Measurements from ENCODE around the gene DNMT3L. TPM values are rescaled to one million over a fixed set of nuclear protein-coding genes. Genes with fewer than 3 reads are reported as not detected.
"Not testable (repeated sequence)": the region's sequence is repeated elsewhere in the genome, so short reads cannot be mapped to it uniquely, and the experiment has no call there.

The DNMT3L gene
- total and polyA plus RNA-seq, 4 donors = 0.18 to 0.99 (median 0.25) TPM; not detected in 1

- not testable (repeated sequence) for H3K9ac ChIP-seq (ENCODE audit: low read depth in 1 of 2, low read length in 2 of 2)
- WGBS = no CpG with 5 or more reads among the region's 53 CpGs
Observed at GRCh38 chr21:44240842-44241241, 20.9 kb downstream of the DNMT3L start, which contains the start of gene ICOSLG. ICOSLG (minus strand) TSS chr21:44240943; CDS start chr21:44240817, 126 bp downstream.

GRCh38 chr21:44240353-44240752 is 21.3 kb downstream of the DNMT3L start:
- H3K36me3 ChIP-seq (ENCODE audit: control insufficient read depth in 4 of 4, insufficient read depth in 3 of 4, low read depth in 1 of 4, low read length in 3 of 4); H3K4me3 ChIP-seq (ENCODE audit: low read depth in 1 of 3, low read length in 3 of 3); DNase-seq (ENCODE audit: low spot score); H3K27me3 ChIP-seq (ENCODE audit: control insufficient read depth in 4 of 4, insufficient read depth in 4 of 4, low read length in 3 of 4); H3K4me1 ChIP-seq (ENCODE audit: control insufficient read depth in 4 of 4, insufficient read depth in 4 of 4, low read length in 3 of 4); H3K9ac ChIP-seq (ENCODE audit: low read depth in 1 of 2, low read length in 2 of 2); H3K27ac ChIP-seq (ENCODE audit: low read depth in 1 of 2, low read length in 2 of 2); H3K9me3 ChIP-seq (ENCODE audit: control insufficient read depth in 4 of 4, low read length in 3 of 4): not testable (repeated sequence)
- no CpG with 5 or more reads among the region's 46 CpGs for WGBS

More at GRCh38 chr21:44240842-44241241, 20.9 kb downstream of the DNMT3L start, which contains the start of gene ICOSLG:
- not testable (repeated sequence) for H3K27ac ChIP-seq (ENCODE audit: low read depth in 1 of 2, low read length in 2 of 2); H3K4me3 ChIP-seq (ENCODE audit: low read depth in 1 of 3, low read length in 3 of 3); H3K9me3 ChIP-seq (ENCODE audit: control insufficient read depth in 4 of 4, low read length in 3 of 4); H3K27me3 ChIP-seq (ENCODE audit: control insufficient read depth in 4 of 4, insufficient read depth in 4 of 4, low read length in 3 of 4); H3K36me3 ChIP-seq (ENCODE audit: control insufficient read depth in 4 of 4, insufficient read depth in 3 of 4, low read depth in 1 of 4, low read length in 3 of 4); H3K4me1 ChIP-seq (ENCODE audit: control insufficient read depth in 4 of 4, insufficient read depth in 4 of 4, low read length in 3 of 4); DNase-seq (ENCODE audit: low spot score)

GRCh38 chr21:44229561-44229960 is 32.1 kb downstream of the DNMT3L start:
- 90% methylated on average over 13 of the region's 22 CpGs for WGBS
- not testable (repeated sequence) for H3K9me3 ChIP-seq (ENCODE audit: control insufficient read depth in 4 of 4, low read length in 3 of 4); H3K27me3 ChIP-seq (ENCODE audit: control insufficient read depth in 4 of 4, insufficient read depth in 4 of 4, low read length in 3 of 4); H3K27ac ChIP-seq (ENCODE audit: low read depth in 1 of 2, low read length in 2 of 2); H3K9ac ChIP-seq (ENCODE audit: low read depth in 1 of 2, low read length in 2 of 2); H3K36me3 ChIP-seq (ENCODE audit: control insufficient read depth in 4 of 4, insufficient read depth in 3 of 4, low read depth in 1 of 4, low read length in 3 of 4); H3K4me3 ChIP-seq (ENCODE audit: low read depth in 1 of 3, low read length in 3 of 3); H3K4me1 ChIP-seq (ENCODE audit: control insufficient read depth in 4 of 4, insufficient read depth in 4 of 4, low read length in 3 of 4); DNase-seq (ENCODE audit: low spot score)

GRCh38 chr21:44228109-44228508 is 33.6 kb downstream of the DNMT3L start:
- no CpG with 5 or more reads among the region's 13 CpGs for WGBS
- not testable (repeated sequence) for DNase-seq (ENCODE audit: low spot score); H3K27me3 ChIP-seq (ENCODE audit: control insufficient read depth in 4 of 4, insufficient read depth in 4 of 4, low read length in 3 of 4); H3K27ac ChIP-seq (ENCODE audit: low read depth in 1 of 2, low read length in 2 of 2); H3K4me1 ChIP-seq (ENCODE audit: control insufficient read depth in 4 of 4, insufficient read depth in 4 of 4, low read length in 3 of 4); H3K9ac ChIP-seq (ENCODE audit: low read depth in 1 of 2, low read length in 2 of 2); H3K36me3 ChIP-seq (ENCODE audit: control insufficient read depth in 4 of 4, insufficient read depth in 3 of 4, low read depth in 1 of 4, low read length in 3 of 4); H3K4me3 ChIP-seq (ENCODE audit: low read depth in 1 of 3, low read length in 3 of 3); H3K9me3 ChIP-seq (ENCODE audit: control insufficient read depth in 4 of 4, low read length in 3 of 4)

- 95% methylated on average over 5 of the region's 9 CpGs for WGBS
- not testable (repeated sequence) for H3K36me3 ChIP-seq (ENCODE audit: control insufficient read depth in 4 of 4, insufficient read depth in 3 of 4, low read depth in 1 of 4, low read length in 3 of 4); H3K9ac ChIP-seq (ENCODE audit: low read depth in 1 of 2, low read length in 2 of 2); H3K4me3 ChIP-seq (ENCODE audit: low read depth in 1 of 3, low read length in 3 of 3); DNase-seq (ENCODE audit: low spot score); H3K9me3 ChIP-seq (ENCODE audit: control insufficient read depth in 4 of 4, low read length in 3 of 4); H3K27ac ChIP-seq (ENCODE audit: low read depth in 1 of 2, low read length in 2 of 2); H3K4me1 ChIP-seq (ENCODE audit: control insufficient read depth in 4 of 4, insufficient read depth in 4 of 4, low read length in 3 of 4); H3K27me3 ChIP-seq (ENCODE audit: control insufficient read depth in 4 of 4, insufficient read depth in 4 of 4, low read length in 3 of 4)
Observed at GRCh38 chr21:44227614-44228013, 34.1 kb downstream of the DNMT3L start.

GRCh38 chr21:44225605-44226004 is 36.1 kb downstream of the DNMT3L start:
- not testable (repeated sequence) for H3K36me3 ChIP-seq (ENCODE audit: control insufficient read depth in 4 of 4, insufficient read depth in 3 of 4, low read depth in 1 of 4, low read length in 3 of 4); H3K9ac ChIP-seq (ENCODE audit: low read depth in 1 of 2, low read length in 2 of 2); H3K4me1 ChIP-seq (ENCODE audit: control insufficient read depth in 4 of 4, insufficient read depth in 4 of 4, low read length in 3 of 4); H3K9me3 ChIP-seq (ENCODE audit: control insufficient read depth in 4 of 4, low read length in 3 of 4); H3K4me3 ChIP-seq (ENCODE audit: low read depth in 1 of 3, low read length in 3 of 3); DNase-seq (ENCODE audit: low spot score); H3K27me3 ChIP-seq (ENCODE audit: control insufficient read depth in 4 of 4, insufficient read depth in 4 of 4, low read length in 3 of 4); H3K27ac ChIP-seq (ENCODE audit: low read depth in 1 of 2, low read length in 2 of 2)
- 100% methylated on average over 1 of the region's 6 CpGs for WGBS

GRCh38 chr21:44223334-44223733 is 38.4 kb downstream of the DNMT3L start:
- not testable (repeated sequence) for DNase-seq (ENCODE audit: low spot score); H3K4me1 ChIP-seq (ENCODE audit: control insufficient read depth in 4 of 4, insufficient read depth in 4 of 4, low read length in 3 of 4); H3K4me3 ChIP-seq (ENCODE audit: low read depth in 1 of 3, low read length in 3 of 3); H3K36me3 ChIP-seq (ENCODE audit: control insufficient read depth in 4 of 4, insufficient read depth in 3 of 4, low read depth in 1 of 4, low read length in 3 of 4); H3K27ac ChIP-seq (ENCODE audit: low read depth in 1 of 2, low read length in 2 of 2); H3K27me3 ChIP-seq (ENCODE audit: control insufficient read depth in 4 of 4, insufficient read depth in 4 of 4, low read length in 3 of 4); H3K9ac ChIP-seq (ENCODE audit: low read depth in 1 of 2, low read length in 2 of 2); H3K9me3 ChIP-seq (ENCODE audit: control insufficient read depth in 4 of 4, low read length in 3 of 4)
- WGBS = no CpG with 5 or more reads among the region's 5 CpGs

GRCh38 chr21:44220674-44221073 is 41.0 kb downstream of the DNMT3L start:
- not testable (repeated sequence) for DNase-seq (ENCODE audit: low spot score); H3K27ac ChIP-seq (ENCODE audit: low read depth in 1 of 2, low read length in 2 of 2); H3K36me3 ChIP-seq (ENCODE audit: control insufficient read depth in 4 of 4, insufficient read depth in 3 of 4, low read depth in 1 of 4, low read length in 3 of 4); H3K27me3 ChIP-seq (ENCODE audit: control insufficient read depth in 4 of 4, insufficient read depth in 4 of 4, low read length in 3 of 4); H3K4me3 ChIP-seq (ENCODE audit: low read depth in 1 of 3, low read length in 3 of 3); H3K4me1 ChIP-seq (ENCODE audit: control insufficient read depth in 4 of 4, insufficient read depth in 4 of 4, low read length in 3 of 4); H3K9ac ChIP-seq (ENCODE audit: low read depth in 1 of 2, low read length in 2 of 2); H3K9me3 ChIP-seq (ENCODE audit: control insufficient read depth in 4 of 4, low read length in 3 of 4)
- WGBS = no CpG with 5 or more reads among the region's 18 CpGs

- H3K27me3 ChIP-seq (ENCODE audit: control insufficient read depth in 4 of 4, insufficient read depth in 4 of 4, low read length in 3 of 4); H3K9ac ChIP-seq (ENCODE audit: low read depth in 1 of 2, low read length in 2 of 2); H3K9me3 ChIP-seq (ENCODE audit: control insufficient read depth in 4 of 4, low read length in 3 of 4); H3K36me3 ChIP-seq (ENCODE audit: control insufficient read depth in 4 of 4, insufficient read depth in 3 of 4, low read depth in 1 of 4, low read length in 3 of 4); DNase-seq (ENCODE audit: low spot score); H3K4me1 ChIP-seq (ENCODE audit: control insufficient read depth in 4 of 4, insufficient read depth in 4 of 4, low read length in 3 of 4); H3K4me3 ChIP-seq (ENCODE audit: low read depth in 1 of 3, low read length in 3 of 3); H3K27ac ChIP-seq (ENCODE audit: low read depth in 1 of 2, low read length in 2 of 2): not testable (repeated sequence)
- WGBS = no CpG with 5 or more reads among the region's 8 CpGs
Observed at GRCh38 chr21:44218461-44218860, 43.2 kb downstream of the DNMT3L start.

Data from liver (tissue), 9 donors.